GM12865 (cell line): ENCODE data around the gene POMT2.

Source experiments
- DNase-seq: peaks from one replicate; pipeline ENCODE4 v3.0.0; 2010; ENCODE audit warnings: low read depth
- H3K4me3 ChIP-seq: 2 replicates; pipeline ENCODE4 v1.5.1; 2011; ENCODE audit warnings: mild to moderate bottlenecking, low read depth, low read length, control low read depth
- CTCF ChIP-seq: IDR thresholded peaks from 2 replicates; pipeline ENCODE4 v1.5.1; 2011; ENCODE audit warnings: low read length, control low read depth, low read depth, inconsistent platforms; ENCODE audit not compliant: insufficient read depth; ENCODE audit errors: missing control alignments

POMT2 gene

GRCh38 chr14:77314043-77314442, 6.6 kb downstream of the POMT2 start:
- no peak for DNase-seq
- H3K4me3 ChIP-seq: no peak overlapping the region
- no peak for TF ChIP-seq CTCF

- no peak overlapping the region for H3K4me3 ChIP-seq
- no peak for TF ChIP-seq CTCF
- no peak for DNase-seq
Measured at GRCh38 chr14:77313371-77313770, 7.3 kb downstream of the POMT2 start.

GRCh38 chr14:77311217-77311616, 9.5 kb downstream of the POMT2 start:
- TF ChIP-seq CTCF: no peak
- H3K4me3 ChIP-seq: no peak overlapping the region
- no peak for DNase-seq

- no peak for TF ChIP-seq CTCF
Measured at GRCh38 chr14:77310026-77310425, 10.7 kb downstream of the POMT2 start.

GRCh38 chr14:77309131-77309530, 11.6 kb downstream of the POMT2 start:
- no peak for DNase-seq
- no peak overlapping the region for H3K4me3 ChIP-seq
- no peak for TF ChIP-seq CTCF

More at GRCh38 chr14:77310026-77310425, 10.7 kb downstream of the POMT2 start:
- no peak overlapping the region for H3K4me3 ChIP-seq
- no peak for DNase-seq

GRCh38 chr14:77306851-77307496, 13.7 kb downstream of the POMT2 start:
- no peak overlapping the region for H3K4me3 ChIP-seq
- DNase-seq: no peak
- no peak for TF ChIP-seq CTCF

GRCh38 chr14:77306416-77306815, 14.3 kb downstream of the POMT2 start:
- H3K4me3 ChIP-seq: no peak overlapping the region
- no peak for DNase-seq
- TF ChIP-seq CTCF: no peak
